Cardiac muscle cell (in vitro differentiated cells and primary cell): Measurements from ENCODE around the gene VAMP2. TPM values are rescaled to one million over a fixed set of nuclear protein-coding genes. Genes with fewer than 3 reads are reported as not detected.

ENCODE experiments used
- DNase-seq, 2 donors: peaks; one replicate each; pipeline versions ENCODE4 v3.0.0 to v3.0.0-alpha.2; 2010 to 2017; ENCODE audit warnings: low read depth in 1 of 2, low spot score in 1 of 2
- H3K27ac ChIP-seq: fragments of 200-600 bp; sonication (generic); 2 replicates; pipeline ENCODE4 v1.5.1; 2016
- H3K27me3 ChIP-seq: fragments of 200-600 bp; sonication (generic); 2 replicates; pipeline ENCODE4 v1.6.0; 2016; ENCODE audit warnings: control low read depth
- H3K36me3 ChIP-seq: fragments of 200-600 bp; sonication (generic); 2 replicates; pipeline ENCODE4 v1.5.1; 2016; ENCODE audit warnings: control low read depth
- H3K4me1 ChIP-seq: fragments of 200-600 bp; sonication (generic); 2 replicates; pipeline ENCODE4 v1.8.1; 2017; ENCODE audit warnings: low read depth, mild to moderate bottlenecking, mixed run types
- H3K4me3 ChIP-seq: fragments of 200-600 bp; sonication (generic); 2 replicates; pipeline ENCODE4 v1.5.1; 2016; ENCODE audit warnings: mild to moderate bottlenecking
- H3K9me3 ChIP-seq: fragments of 200-600 bp; sonication (generic); 2 replicates; pipeline ENCODE4 v1.5.1; 2017; ENCODE audit warnings: low read depth, mild to moderate bottlenecking, control low read depth
- polyA plus RNA-seq: library from polyadenylated mRNA; unstranded; fragments of >200 nt; fragmentation: Nextera tagmentation; extraction: Ambion mirVana; gene quantifications from 2 replicates; pipeline ENCODE4 v1.2.1, GENCODE V29; 2016
- total RNA-seq: library from RNA; depleted of rRNA; stranded (reverse); fragments of >200 nt; gene quantifications from 2 replicates; pipeline ENCODE4 v1.2.3, GENCODE V29; 2016
- TF ChIP-seq, protein P1 (sequence below): IDR thresholded peaks from 2 replicates; pipeline ENCODE4 v1.5.1; 2012; ENCODE audit warnings: low read depth, mild to moderate bottlenecking, low read length

Gene VAMP2
- total and polyA plus RNA-seq, 2 experiments from 2014 or later: 35.7 to 102 TPM

GRCh38 chr17:8124350-8125153 lies 38.2 kb downstream of the VAMP2 start:
- Histone ChIP-seq H3K27ac (no peak overlapping the region), H3K27me3 (peaks cover 37% of the 10 kb centered on the region), H3K36me3 (no peaks in the 10 kb centered on the region), H3K4me3 (peak overlapping the region; percentile 64), H3K9me3 (no peaks in the 10 kb centered on the region), H3K4me1 (peaks cover 4% of the 10 kb centered on the region)
- peak in 1 of 2 donors; percentile 30 for DNase-seq
- TF ChIP-seq, protein P1, sequence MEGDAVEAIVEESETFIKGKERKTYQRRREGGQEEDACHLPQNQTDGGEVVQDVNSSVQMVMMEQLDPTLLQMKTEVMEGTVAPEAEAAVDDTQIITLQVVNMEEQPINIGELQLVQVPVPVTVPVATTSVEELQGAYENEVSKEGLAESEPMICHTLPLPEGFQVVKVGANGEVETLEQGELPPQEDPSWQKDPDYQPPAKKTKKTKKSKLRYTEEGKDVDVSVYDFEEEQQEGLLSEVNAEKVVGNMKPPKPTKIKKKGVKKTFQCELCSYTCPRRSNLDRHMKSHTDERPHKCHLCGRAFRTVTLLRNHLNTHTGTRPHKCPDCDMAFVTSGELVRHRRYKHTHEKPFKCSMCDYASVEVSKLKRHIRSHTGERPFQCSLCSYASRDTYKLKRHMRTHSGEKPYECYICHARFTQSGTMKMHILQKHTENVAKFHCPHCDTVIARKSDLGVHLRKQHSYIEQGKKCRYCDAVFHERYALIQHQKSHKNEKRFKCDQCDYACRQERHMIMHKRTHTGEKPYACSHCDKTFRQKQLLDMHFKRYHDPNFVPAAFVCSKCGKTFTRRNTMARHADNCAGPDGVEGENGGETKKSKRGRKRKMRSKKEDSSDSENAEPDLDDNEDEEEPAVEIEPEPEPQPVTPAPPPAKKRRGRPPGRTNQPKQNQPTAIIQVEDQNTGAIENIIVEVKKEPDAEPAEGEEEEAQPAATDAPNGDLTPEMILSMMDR: no peak

DNA sequence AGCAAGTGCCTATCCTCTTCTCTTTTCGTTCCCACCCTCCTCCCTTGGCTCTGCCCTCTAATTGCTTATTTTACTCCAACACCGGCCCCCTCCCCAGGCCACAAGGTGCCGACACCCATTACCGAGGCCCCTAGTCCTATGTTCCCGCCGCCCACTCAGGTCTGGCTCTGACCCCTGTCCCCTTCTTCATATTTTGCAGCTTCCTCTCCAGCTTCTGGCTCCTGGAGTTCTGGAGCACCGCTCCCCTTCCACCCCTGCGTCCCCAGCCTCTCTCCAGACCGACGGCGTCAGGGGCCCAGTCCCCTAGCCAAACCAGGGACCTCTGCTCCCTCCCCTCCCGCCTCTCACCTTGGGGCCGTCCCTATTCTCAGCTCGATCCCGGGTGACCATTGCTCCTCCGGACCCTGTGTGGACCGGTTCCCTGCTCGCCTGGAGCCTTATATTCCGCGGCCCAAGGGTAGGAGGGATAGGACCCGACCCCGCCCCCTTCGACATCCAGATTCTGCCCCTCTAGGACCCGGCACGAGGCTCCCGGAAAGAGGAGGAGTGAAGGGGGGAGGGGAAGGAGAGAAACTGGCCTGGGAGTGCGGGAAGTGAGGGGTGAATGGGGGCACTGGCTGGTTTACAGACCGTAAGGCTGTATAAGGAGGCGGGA lies 38.9 kb downstream of the VAMP2 start, which contains the start of gene HES7:
TSS of gene HES7 (minus strand) at position 412 of the 655 bp plus-strand sequence. CDS start at position 390, 22 bp downstream.
- H3K27me3 ChIP-seq: peaks cover 37% of the 10 kb centered on the region
- H3K4me1 ChIP-seq: peaks cover 4% of the 10 kb centered on the region

DNA sequence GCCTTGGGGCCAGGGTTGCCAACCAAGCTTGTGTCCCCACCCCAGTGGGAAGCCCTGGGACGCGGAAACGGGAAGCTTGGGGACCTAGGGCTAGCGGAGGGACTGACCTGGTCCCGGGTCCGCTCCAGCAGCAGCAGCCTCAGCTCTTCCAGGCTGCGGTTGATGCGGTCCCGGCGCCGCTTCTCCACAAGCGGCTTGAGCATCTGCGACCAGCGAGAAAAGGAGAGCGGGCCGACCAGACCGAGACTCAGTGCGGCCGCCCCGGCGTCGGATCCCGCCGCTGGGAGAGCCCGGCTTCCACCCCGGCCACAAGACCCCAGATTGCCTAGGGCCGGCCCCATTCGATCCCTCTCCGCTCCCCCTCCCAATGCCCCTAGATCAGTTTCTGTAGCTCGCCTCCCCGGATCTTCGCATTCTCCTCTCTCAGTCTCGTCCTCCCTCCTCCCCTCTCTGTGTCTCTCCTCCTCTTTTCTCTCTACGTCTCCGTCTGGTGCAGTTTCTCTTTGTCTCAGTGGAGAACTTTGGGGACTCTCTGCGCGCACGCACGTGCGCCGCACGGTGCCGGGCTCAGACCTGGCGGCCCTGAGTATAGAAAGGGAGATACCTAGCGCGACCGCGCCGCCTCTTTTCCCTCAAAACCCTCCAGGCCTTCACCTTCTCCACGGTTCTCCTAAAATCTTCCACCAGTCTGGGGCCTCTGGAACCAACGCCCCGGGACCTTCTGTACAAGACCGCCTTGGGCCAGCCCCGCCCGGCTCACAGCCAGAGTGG lies 39.6 kb downstream of the VAMP2 start:
- Histone ChIP-seq H3K27ac (no peak overlapping the region), H3K9me3 (no peaks in the 10 kb centered on the region), H3K36me3 (no peaks in the 10 kb centered on the region), H3K4me3 (peak overlapping the region; percentile 64), H3K27me3 (peaks cover 40% of the 10 kb centered on the region), H3K4me1 (peaks cover 4% of the 10 kb centered on the region)
- TF ChIP-seq, protein P1: no peak
- DNase-seq: peak in 1 of 2 donors; percentile 38

More for the DNA sequence above, 38.9 kb downstream of the VAMP2 start, which contains the start of gene HES7:
- peak in 1 of 2 donors; percentile 50 for DNase-seq
- Histone ChIP-seq H3K36me3 (no peaks in the 10 kb centered on the region), H3K27ac (no peak within 1 kb of the TSS), H3K4me3 (peak within 1 kb of the TSS; percentile 64), H3K9me3 (no peaks in the 10 kb centered on the region)
- TF ChIP-seq, protein P1: no peak

- Histone ChIP-seq H3K36me3 (no peaks in the 10 kb centered on the region), H3K4me3 (peak overlapping the region; percentile 64), H3K9me3 (no peaks in the 10 kb centered on the region), H3K27ac (no peak overlapping the region), H3K4me1 (peaks cover 4% of the 10 kb centered on the region), H3K27me3 (peaks cover 46% of the 10 kb centered on the region)
- TF ChIP-seq, protein P1: no peak
- peak in 1 of 2 donors; percentile 18 for DNase-seq
Observed at GRCh38 chr17:8122422-8122923, 40.3 kb downstream of the VAMP2 start.
